ENCODE data around the gene MID1.

- TF ChIP-seq CTCF (IDR thresholded peaks at IDR 0.05; ENCODE audit: borderline replicate concordance, extremely low read depth, low read length, poor library complexity, severe bottlenecking), result no peak
- TF ChIP-seq EZH2 (IDR thresholded peaks at IDR 0.05; ENCODE audit: borderline replicate concordance, low read depth, low read length, severe bottlenecking), result no peak
Measured at GRCh38 chrX:10564484-10564883, 55.9 kb downstream of the MID1 start.
